K562 (cell line): Measurements from ENCODE around the gene PPIA. TPM values are rescaled to one million over a fixed set of nuclear protein-coding genes. Genes with fewer than 3 reads are reported as not detected.

Source experiments
- ADNP ChIP-seq: fragments of 200-800 bp; sonication (Bioruptor generic); IDR thresholded peaks from 2 replicates; pipeline ENCODE4 v1.6.1; 2016; ENCODE audit warnings: missing genetic modification characterization, missing compliant biosample characterization
- CTCFL ChIP-seq: IDR thresholded peaks from 2 replicates; pipeline ENCODE4 v1.6.1; 2011; ENCODE audit warnings: borderline replicate concordance, low read depth, mild to moderate bottlenecking, moderate library complexity, low read length; ENCODE audit not compliant: insufficient read depth, poor library complexity, severe bottlenecking
- DNMT1 ChIP-seq: fragments of 450-650 bp; IDR thresholded peaks from 2 replicates; pipeline ENCODE4 v1.6.1; 2016; ENCODE audit warnings: antibody characterized with exemption, mild to moderate bottlenecking
- ERF ChIP-seq: fragments of 450-650 bp; formaldehyde crosslinking; IDR thresholded peaks from 2 replicates; pipeline ENCODE4 v1.4.0; 2020; ENCODE audit warnings: mild to moderate bottlenecking, mixed read lengths
- ETS1 ChIP-seq: conservative IDR thresholded peaks from 2 replicates; pipeline ENCODE4 v1.6.1; 2011; ENCODE audit warnings: low read depth, mild to moderate bottlenecking, low read length; ENCODE audit not compliant: control insufficient read depth
- FOXK1 ChIP-seq: sonication (generic); formaldehyde crosslinking; IDR thresholded peaks from 2 replicates; pipeline ENCODE4 v1.8.0; 2022; ENCODE audit warnings: missing genetic modification reagents, mild to moderate bottlenecking, borderline replicate concordance
- MCM2 ChIP-seq: fragments of 450-650 bp; IDR thresholded peaks from 2 replicates; pipeline ENCODE4 v1.6.1; 2017; ENCODE audit warnings: low read depth, mild to moderate bottlenecking
- PURB ChIP-seq: sonication (generic); formaldehyde crosslinking; IDR thresholded peaks from 2 replicates; pipeline ENCODE4 v1.9.0; 2021; ENCODE audit warnings: low read depth, mild to moderate bottlenecking, missing genetic modification reagents
- RBM17 ChIP-seq: fragments of 200-400 bp; formaldehyde crosslinking; IDR thresholded peaks from 2 replicates; pipeline ENCODE4 v1.6.1; 2017; ENCODE audit warnings: low read depth, mild to moderate bottlenecking, low read length, borderline replicate concordance
- RCOR1 ChIP-seq, 2 experiments: IDR thresholded peaks; 2 replicates each; pipeline ENCODE4 v1.6.1; 2012; ENCODE audit warnings: low read depth in 2 of 2, low read length in 2 of 2, borderline replicate concordance in 1 of 2, improper control_type of control experiment in 1 of 2
- SMC3 ChIP-seq: conservative IDR thresholded peaks from 2 replicates; pipeline ENCODE4 v1.6.1; 2011; ENCODE audit warnings: low read depth, low read length, improper control_type of control experiment; ENCODE audit not compliant: insufficient read depth
- SRSF9 ChIP-seq: fragments of 200-400 bp; formaldehyde crosslinking; IDR thresholded peaks from 2 replicates; pipeline ENCODE4 v1.6.1; 2017; ENCODE audit warnings: low read depth, low read length, borderline replicate concordance
- TBL1XR1 ChIP-seq, 2 experiments: IDR thresholded peaks; 2 replicates each; pipeline ENCODE4 v1.6.1; 2012; ENCODE audit warnings: improper control_type of control experiment in 2 of 2, low read length in 2 of 2, mild to moderate bottlenecking in 1 of 2
- TBP ChIP-seq: optimal IDR thresholded peaks from 2 replicates; pipeline ENCODE3; 2011; ENCODE audit warnings: low read depth, low read length, improper control_type of control experiment
- ZNF347 ChIP-seq: fragments of 450-650 bp; formaldehyde crosslinking; IDR thresholded peaks from 2 replicates; pipeline ENCODE4 v1.4.0; 2020; ENCODE audit warnings: low read depth, mild to moderate bottlenecking, moderate library complexity
- ZNF407 ChIP-seq: fragments of 450-650 bp; IDR thresholded peaks from 2 replicates; pipeline ENCODE4 v1.6.1; 2016; ENCODE audit warnings: low read depth
- ZNF589 ChIP-seq: fragments of 200-800 bp; sonication (Bioruptor generic); IDR thresholded peaks from 2 replicates; pipeline ENCODE4 v1.6.1; 2016; ENCODE audit warnings: low read depth, missing genetic modification characterization, missing compliant biosample characterization
- polyA plus RNA-seq, 8 experiments: library from polyadenylated mRNA; depleted of rRNA in 4 of 8; stranded (reverse) in 5 of 8; unstranded in 3 of 8; fragments of >200 nt; fragmentation: Nextera tagmentation in 2 of 8; fragmentation: Illumina TruSeq in 1 of 8; extraction: Ambion mirVana in 2 of 8; extraction: Trizol in 1 of 8; gene quantifications; 2 replicates each; pipeline versions ENCODE4 v1.2.1 to v1.2.3, GENCODE V29; 2011 to 2014; ENCODE audit warnings: inconsistent platforms in 1 of 8, missing spikeins in 1 of 8
- total RNA-seq, 7 experiments: library from RNA; depleted of rRNA in 6 of 7; stranded (reverse); fragments of >200 nt in 6 of 7; fragmentation: Illumina TruSeq in 2 of 7; extraction: Trizol in 2 of 7; gene quantifications; 2 replicates each; pipeline versions ENCODE4 v1.2.1 to v1.2.3, GENCODE V29; 2011 to 2021; ENCODE audit warnings: low replicate concordance in 1 of 7

The PPIA gene
- total and polyA plus RNA-seq, 9 of the 15 experiments (the other 6 are each of a cell fraction or from before 2014, with no cell fraction given), result 2,583 to 7,504 (median 3,973) TPM

GRCh38 chr7:44824894-44825526 lies 28.5 kb downstream of the PPIA start (continued):
- TF ChIP-seq ZNF589 (CRISPR knock-in tag) (no peak), CTCFL (no peak), TBP (no peak), RCOR1 (IDR thresholded peaks at IDR 0.05; ENCODE audit: borderline replicate concordance in 1 of 2, low read depth in 2 of 2, low read length in 2 of 2) (peak in 1 of 2 experiments; percentile 85; a peak in 1 of 4 replicates), ERF (no peak), FOXK1 (CRISPR knock-in tag) (no peak), MCM2 (no peak), SRSF9 (no peak), TBL1XR1 (IDR thresholded peaks at IDR 0.05; ENCODE audit: low read length in 2 of 2) (no peak), DNMT1 (no peak), ZNF407 (no peak), SMC3 (no peak), RBM17 (no peak), PURB (no peak), ETS1 (no peak), ZNF347 (CRISPR knock-in tag) (no peak), ADNP (no peak)
